Measurements from ENCODE around the gene SCO1.

DNA sequence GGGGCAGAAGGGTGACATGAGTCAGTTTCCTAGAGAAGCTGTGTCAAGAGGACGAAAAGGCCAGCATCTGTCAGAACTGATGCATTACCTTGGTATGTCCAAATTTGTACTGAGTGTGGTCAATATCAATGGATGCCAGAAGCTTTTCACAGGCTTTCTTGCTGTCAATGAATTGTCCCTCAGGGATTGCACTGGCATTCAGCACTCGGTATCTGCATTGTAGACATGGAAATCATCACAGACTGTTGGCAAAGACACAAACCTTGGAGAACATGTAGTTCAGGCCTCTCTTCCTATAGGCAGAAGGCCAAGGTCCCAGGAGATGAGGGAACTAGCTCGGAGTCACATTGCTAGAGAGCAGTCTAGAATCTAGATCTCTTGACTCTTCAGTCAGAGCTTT is 56.9 kb downstream of the SCO1 start:
- TF ChIP-seq, protein P1, sequence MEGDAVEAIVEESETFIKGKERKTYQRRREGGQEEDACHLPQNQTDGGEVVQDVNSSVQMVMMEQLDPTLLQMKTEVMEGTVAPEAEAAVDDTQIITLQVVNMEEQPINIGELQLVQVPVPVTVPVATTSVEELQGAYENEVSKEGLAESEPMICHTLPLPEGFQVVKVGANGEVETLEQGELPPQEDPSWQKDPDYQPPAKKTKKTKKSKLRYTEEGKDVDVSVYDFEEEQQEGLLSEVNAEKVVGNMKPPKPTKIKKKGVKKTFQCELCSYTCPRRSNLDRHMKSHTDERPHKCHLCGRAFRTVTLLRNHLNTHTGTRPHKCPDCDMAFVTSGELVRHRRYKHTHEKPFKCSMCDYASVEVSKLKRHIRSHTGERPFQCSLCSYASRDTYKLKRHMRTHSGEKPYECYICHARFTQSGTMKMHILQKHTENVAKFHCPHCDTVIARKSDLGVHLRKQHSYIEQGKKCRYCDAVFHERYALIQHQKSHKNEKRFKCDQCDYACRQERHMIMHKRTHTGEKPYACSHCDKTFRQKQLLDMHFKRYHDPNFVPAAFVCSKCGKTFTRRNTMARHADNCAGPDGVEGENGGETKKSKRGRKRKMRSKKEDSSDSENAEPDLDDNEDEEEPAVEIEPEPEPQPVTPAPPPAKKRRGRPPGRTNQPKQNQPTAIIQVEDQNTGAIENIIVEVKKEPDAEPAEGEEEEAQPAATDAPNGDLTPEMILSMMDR (IDR thresholded peaks at IDR 0.05) = no peak
- TF ChIP-seq POLR2A (IDR thresholded peaks at IDR 0.05) (no peak), EP300 (IDR thresholded peaks at IDR 0.05; ENCODE audit: low read depth) (no peak), POLR2AphosphoS5 (IDR thresholded peaks at IDR 0.05) (no peak)

Measured in transverse colon (tissue), 4 donors.